Bronchial epithelial cell (primary cell): ENCODE measurements around the gene ZFHX3. TPM values are rescaled to one million over a fixed set of nuclear protein-coding genes. Genes with fewer than 3 reads are reported as not detected.
A peak's percentile ranks its signal among the peaks of the same experiment; 100 is the strongest.

Experiments
- DNase-seq: peaks from one replicate; pipeline ENCODE4 v3.0.0-alpha.2; 2010; ENCODE audit warnings: low read depth
- FAIRE-seq: peaks from 2 replicates; lab custom pipeline; 2011; peaks lifted over from hg19 to GRCh38; lab: Jason Lieb, UNC
- H3K27me3 ChIP-seq: 2 replicates; pipeline ENCODE4 v1.5.1; 2011; ENCODE audit warnings: low read length; ENCODE audit not compliant: control insufficient read depth, insufficient read depth
- H3K36me3 ChIP-seq: 2 replicates; pipeline ENCODE4 v1.5.1; 2011; ENCODE audit warnings: low read length; ENCODE audit not compliant: control insufficient read depth, insufficient read depth
- H3K4me3 ChIP-seq: 2 replicates; pipeline ENCODE4 v1.5.1; 2011; ENCODE audit warnings: mild to moderate bottlenecking, low read depth, low read length, control low read depth
- total RNA-seq: library from RNA; depleted of rRNA; stranded (reverse); fragments of >200 nt; gene quantifications from 2 replicates; pipeline ENCODE4 v1.2.1, GENCODE V29; 2014
- TF ChIP-seq, protein P1 (sequence below): IDR thresholded peaks from 2 replicates; pipeline ENCODE4 v1.5.1; 2011; ENCODE audit warnings: mild to moderate bottlenecking, moderate library complexity, low read length, control low read depth, inconsistent platforms; ENCODE audit not compliant: insufficient read depth, severe bottlenecking

Gene ZFHX3, protein sequence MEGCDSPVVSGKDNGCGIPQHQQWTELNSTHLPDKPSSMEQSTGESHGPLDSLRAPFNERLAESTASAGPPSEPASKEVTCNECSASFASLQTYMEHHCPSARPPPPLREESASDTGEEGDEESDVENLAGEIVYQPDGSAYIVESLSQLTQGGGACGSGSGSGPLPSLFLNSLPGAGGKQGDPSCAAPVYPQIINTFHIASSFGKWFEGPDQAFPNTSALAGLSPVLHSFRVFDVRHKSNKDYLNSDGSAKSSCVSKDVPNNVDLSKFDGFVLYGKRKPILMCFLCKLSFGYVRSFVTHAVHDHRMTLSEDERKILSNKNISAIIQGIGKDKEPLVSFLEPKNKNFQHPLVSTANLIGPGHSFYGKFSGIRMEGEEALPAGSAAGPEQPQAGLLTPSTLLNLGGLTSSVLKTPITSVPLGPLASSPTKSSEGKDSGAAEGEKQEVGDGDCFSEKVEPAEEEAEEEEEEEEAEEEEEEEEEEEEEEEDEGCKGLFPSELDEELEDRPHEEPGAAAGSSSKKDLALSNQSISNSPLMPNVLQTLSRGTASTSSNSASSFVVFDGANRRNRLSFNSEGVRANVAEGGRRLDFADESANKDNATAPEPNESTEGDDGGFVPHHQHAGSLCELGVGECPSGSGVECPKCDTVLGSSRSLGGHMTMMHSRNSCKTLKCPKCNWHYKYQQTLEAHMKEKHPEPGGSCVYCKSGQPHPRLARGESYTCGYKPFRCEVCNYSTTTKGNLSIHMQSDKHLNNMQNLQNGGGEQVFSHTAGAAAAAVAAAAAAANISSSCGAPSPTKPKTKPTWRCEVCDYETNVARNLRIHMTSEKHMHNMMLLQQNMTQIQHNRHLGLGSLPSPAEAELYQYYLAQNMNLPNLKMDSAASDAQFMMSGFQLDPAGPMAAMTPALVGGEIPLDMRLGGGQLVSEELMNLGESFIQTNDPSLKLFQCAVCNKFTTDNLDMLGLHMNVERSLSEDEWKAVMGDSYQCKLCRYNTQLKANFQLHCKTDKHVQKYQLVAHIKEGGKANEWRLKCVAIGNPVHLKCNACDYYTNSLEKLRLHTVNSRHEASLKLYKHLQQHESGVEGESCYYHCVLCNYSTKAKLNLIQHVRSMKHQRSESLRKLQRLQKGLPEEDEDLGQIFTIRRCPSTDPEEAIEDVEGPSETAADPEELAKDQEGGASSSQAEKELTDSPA (N-terminal part only)
- 3.1 and 3.9 TPM in 2 replicates for total RNA-seq

DNA sequence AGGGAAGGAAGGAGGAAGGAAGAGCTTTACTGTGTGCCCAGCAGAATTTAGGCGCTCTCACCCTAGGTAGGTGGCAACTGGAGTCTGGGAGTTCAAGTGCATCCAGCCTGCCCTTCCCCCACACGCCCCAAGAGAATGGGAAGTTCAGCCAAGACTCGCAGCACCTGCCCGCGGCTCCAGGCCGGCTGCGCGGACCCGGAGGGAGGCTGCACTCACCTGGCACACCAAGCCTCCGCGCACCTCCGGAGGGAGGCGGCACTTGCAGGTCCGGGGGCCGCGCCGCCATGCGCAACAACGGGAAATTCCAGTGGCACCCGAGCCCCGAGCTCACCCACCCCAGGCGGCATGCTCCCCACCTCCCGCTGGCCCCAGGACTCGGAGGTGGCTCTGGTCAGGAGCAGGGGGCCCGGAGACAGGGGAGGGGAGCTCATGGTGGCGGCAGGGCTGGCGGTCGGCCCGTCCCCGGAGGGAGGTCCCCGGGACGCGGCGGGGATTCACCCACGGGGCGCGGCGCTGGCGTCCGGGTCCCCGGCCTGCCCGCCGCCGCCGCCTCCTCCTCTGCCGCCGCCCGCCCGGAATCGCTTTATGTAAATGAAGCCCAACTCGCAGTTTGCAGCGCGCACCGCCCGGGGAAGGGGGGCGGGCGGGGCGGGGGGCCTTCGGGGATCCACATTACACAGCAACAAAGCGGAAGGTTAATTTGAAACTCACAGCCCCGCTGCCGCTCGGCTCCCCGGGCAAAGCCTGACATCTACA, at the start of gene ZFHX3:
ZFHX3 (minus strand) TSS at position 593 of the 756 bp plus-strand sequence. CDS start 87,983 bp downstream, outside the sequence.
- DNase-seq (peak; percentile 33), FAIRE-seq (no peak)
- no peaks in the 10 kb centered on the region for H3K36me3 ChIP-seq
- TF ChIP-seq, protein P1, sequence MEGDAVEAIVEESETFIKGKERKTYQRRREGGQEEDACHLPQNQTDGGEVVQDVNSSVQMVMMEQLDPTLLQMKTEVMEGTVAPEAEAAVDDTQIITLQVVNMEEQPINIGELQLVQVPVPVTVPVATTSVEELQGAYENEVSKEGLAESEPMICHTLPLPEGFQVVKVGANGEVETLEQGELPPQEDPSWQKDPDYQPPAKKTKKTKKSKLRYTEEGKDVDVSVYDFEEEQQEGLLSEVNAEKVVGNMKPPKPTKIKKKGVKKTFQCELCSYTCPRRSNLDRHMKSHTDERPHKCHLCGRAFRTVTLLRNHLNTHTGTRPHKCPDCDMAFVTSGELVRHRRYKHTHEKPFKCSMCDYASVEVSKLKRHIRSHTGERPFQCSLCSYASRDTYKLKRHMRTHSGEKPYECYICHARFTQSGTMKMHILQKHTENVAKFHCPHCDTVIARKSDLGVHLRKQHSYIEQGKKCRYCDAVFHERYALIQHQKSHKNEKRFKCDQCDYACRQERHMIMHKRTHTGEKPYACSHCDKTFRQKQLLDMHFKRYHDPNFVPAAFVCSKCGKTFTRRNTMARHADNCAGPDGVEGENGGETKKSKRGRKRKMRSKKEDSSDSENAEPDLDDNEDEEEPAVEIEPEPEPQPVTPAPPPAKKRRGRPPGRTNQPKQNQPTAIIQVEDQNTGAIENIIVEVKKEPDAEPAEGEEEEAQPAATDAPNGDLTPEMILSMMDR = peak; percentile 30
- peak within 1 kb of the TSS; percentile 72 for H3K4me3 ChIP-seq
- no peaks in the 10 kb centered on the region for H3K27me3 ChIP-seq

DNA sequence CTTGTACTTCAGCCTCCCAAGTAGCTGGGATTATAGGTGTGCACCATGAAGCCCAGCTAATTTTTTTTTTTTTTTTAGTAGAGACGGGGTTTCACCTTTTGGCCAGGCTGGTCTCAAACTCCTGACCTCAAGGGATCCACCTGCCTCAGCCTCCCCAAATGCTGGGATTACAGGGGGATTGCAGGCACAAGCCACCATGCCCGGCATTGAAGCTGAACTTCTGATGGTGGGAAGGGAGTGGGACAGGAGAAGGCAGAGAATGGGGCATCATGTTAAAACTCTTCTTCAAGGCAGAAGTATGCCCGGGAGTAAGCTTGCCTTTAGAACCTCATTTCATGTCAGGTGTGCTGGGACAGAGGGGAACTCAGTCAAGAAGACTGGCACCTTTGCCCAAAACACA, 48.6 kb upstream of the ZFHX3 start:
- TF ChIP-seq, protein P1 = no peak
- DNase-seq (no peak), FAIRE-seq (no peak)
- Histone ChIP-seq H3K27me3 (no peaks in the 10 kb centered on the region), H3K36me3 (no peaks in the 10 kb centered on the region), H3K4me3 (no peak overlapping the region)

DNA sequence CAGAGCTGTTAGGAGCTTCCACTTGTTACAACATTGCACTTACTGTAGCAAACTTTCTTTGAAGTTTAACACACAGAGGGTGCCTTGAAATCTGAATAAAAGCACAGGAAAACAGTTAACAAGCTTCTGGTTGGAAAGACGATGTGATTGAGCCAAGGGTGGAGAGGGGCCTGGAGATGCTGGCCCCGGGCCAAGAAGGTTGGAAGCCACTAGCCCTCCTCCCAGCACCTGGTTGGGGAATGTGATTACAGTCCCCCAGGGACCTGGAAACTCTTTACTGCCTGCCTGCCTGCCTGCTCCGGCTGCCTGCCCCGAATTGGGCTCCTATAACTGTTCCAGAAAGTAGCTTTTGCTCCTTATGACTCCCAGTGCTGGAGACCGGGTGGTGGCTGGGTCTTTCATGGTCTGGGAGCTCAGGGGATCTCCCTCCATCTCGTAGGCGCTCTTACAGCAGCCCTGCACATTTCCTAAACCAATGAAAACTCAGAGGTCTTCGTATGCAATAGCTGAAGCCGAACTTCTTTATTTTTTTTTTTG, 48.0 kb upstream of the ZFHX3 start:
- DNase-seq (no peak), FAIRE-seq (no peak)
- Histone ChIP-seq H3K27me3 (no peaks in the 10 kb centered on the region), H3K4me3 (no peak overlapping the region), H3K36me3 (no peaks in the 10 kb centered on the region)
- TF ChIP-seq, protein P1 = no peak

DNA sequence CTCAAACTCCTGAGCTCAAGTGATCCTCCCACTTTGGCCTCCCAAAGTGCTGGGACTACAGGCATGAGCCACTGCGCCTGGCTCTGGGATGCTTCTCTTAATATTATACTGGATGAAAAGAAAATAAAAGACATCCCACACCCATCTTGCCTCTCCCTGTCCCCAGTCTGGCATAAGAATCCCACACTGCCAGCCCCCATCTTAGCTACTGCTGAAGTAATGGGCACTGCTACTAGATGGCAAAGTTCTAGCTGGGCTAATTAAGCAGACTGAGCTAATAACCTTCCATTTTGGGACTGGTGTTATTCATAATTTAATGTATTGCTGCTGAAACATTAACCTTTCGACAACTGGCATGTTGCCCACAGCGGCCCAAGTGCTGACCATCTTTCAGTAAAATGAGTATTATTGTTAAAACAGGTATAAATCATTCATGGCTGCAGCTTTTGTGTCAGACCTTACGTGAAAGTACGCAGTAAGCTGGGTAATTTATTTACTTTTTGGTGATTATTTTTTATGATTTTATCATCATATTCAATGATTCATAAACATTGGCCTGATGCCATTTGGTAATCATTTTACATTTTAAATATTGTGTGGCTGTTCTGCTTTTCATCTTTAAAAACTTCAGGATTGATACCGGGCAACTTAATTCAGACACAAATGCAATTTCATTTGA, 47.4 kb upstream of the ZFHX3 start:
- no peak for FAIRE-seq
- Histone ChIP-seq H3K4me3 (no peak overlapping the region), H3K36me3 (no peaks in the 10 kb centered on the region), H3K27me3 (no peaks in the 10 kb centered on the region)
- DNase-seq = peak; percentile 27
- TF ChIP-seq, protein P1 = no peak
